ENCODE data around the gene RERE.

Gene RERE

GRCh38 chr1:8667869-8668594, 149.4 kb downstream of the RERE start:
- no peak for DNase-seq (ENCODE audit: low read depth, low spot score)

GRCh38 chr1:8666389-8667167, 150.9 kb downstream of the RERE start:
- no peak for DNase-seq (ENCODE audit: low read depth, low spot score)

GRCh38 chr1:8665833-8666232, 151.6 kb downstream of the RERE start:
- no peak for DNase-seq (ENCODE audit: low read depth, low spot score)

GRCh38 chr1:8664887-8665286, 152.6 kb downstream of the RERE start:
- no peak for DNase-seq (ENCODE audit: low read depth, low spot score)

- no peak for DNase-seq (ENCODE audit: low read depth, low spot score)
These were observed 153.5 kb downstream of the RERE start for GRCh38 chr1:8663915-8664329.

- no peak for DNase-seq (ENCODE audit: low read depth, low spot score)
These were observed 154.2 kb downstream of the RERE start for GRCh38 chr1:8663090-8663802.

- no peak for DNase-seq (ENCODE audit: low read depth, low spot score)
These were observed 154.9 kb downstream of the RERE start for GRCh38 chr1:8662380-8663072.

GRCh38 chr1:8661185-8662110, 156.0 kb downstream of the RERE start:
- DNase-seq (ENCODE audit: low read depth, low spot score), result no peak

- no peak for DNase-seq (ENCODE audit: low read depth, low spot score)
These were observed 157.0 kb downstream of the RERE start for GRCh38 chr1:8660411-8660828.

GRCh38 chr1:8659593-8659992, 157.8 kb downstream of the RERE start:
- no peak for DNase-seq (ENCODE audit: low read depth, low spot score)

- DNase-seq (ENCODE audit: low read depth, low spot score), result no peak
These were observed 163.6 kb downstream of the RERE start for GRCh38 chr1:8653878-8654277.

- DNase-seq (ENCODE audit: low read depth, low spot score), result no peak
These were observed 164.9 kb downstream of the RERE start for GRCh38 chr1:8652467-8653046.

- DNase-seq (ENCODE audit: low read depth, low spot score), result no peak
These were observed 165.5 kb downstream of the RERE start for GRCh38 chr1:8651962-8652361.

- no peak for DNase-seq (ENCODE audit: low read depth, low spot score)
These were observed 166.1 kb downstream of the RERE start for GRCh38 chr1:8651236-8651890.

GRCh38 chr1:8649875-8650274, 167.6 kb downstream of the RERE start:
- DNase-seq (ENCODE audit: low read depth, low spot score), result no peak

GRCh38 chr1:8649027-8649426, 168.4 kb downstream of the RERE start:
- no peak for DNase-seq (ENCODE audit: low read depth, low spot score)

GRCh38 chr1:8646996-8647395, 170.4 kb downstream of the RERE start:
- no peak for DNase-seq (ENCODE audit: low read depth, low spot score)

- DNase-seq (ENCODE audit: low read depth, low spot score), result no peak
These were observed 171.3 kb downstream of the RERE start for GRCh38 chr1:8646189-8646588.

GRCh38 chr1:8643542-8644536, 173.6 kb downstream of the RERE start:
- DNase-seq (ENCODE audit: low read depth, low spot score), result no peak

Measured in iPS DF 19.7 (cell line).